Activated CD4-positive, alpha-beta T cell treated with anti-CD3 and anti-CD28 coated beads, Interleukin-2, amount 50 U/mL, for 1 hour (primary cell): ENCODE data around the gene NRAP.
"Not testable (repeated sequence)": the region's sequence is repeated elsewhere in the genome, so short reads cannot be mapped to it uniquely, and the experiment has no call there.

Source experiments
- DNase-seq: peaks from one replicate; pipeline ENCODE4 v3.0.0-alpha.2; 2020

The NRAP gene

GRCh38 chr10:113680190-113681111 is 16.6 kb upstream of the NRAP start:
- peak; percentile 20 for DNase-seq

- DNase-seq, result peak; percentile 71
Measured at GRCh38 chr10:113679463-113680189, 15.8 kb upstream of the NRAP start, which contains the start of gene CASP7. TSS of gene CASP7 (plus strand) at chr10:113679912. CDS start at chr10:113697494, 17,582 bp downstream.

- DNase-seq, result no peak
Measured at GRCh38 chr10:113666682-113667252, 2.9 kb upstream of the NRAP start.

GRCh38 chr10:113665806-113666354 is 2.0 kb upstream of the NRAP start:
- no peak for DNase-seq

DNA sequence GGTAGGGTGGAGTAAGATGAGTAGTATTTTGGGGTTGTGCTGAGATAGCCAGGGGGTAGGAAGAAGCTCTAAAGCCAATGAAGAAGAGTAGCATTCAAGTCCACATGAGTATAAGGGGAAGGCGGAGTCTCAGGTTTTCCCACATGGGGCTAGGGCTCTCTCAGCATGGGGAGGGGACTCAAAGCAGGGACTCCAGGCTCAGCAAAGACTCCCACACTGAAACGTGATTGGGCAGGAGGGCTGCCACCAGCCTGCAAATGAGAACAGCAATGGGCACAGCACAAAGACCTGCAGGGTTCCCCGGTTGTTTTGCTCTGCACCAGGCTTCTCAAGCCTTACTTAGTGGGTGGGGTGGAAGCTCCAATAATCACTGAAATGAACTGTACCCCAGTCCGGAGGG is 1.5 kb upstream of the NRAP start:
- DNase-seq, result no peak

- no peak for DNase-seq
Measured at GRCh38 chr10:113663142-113663541, 699 bp downstream of the NRAP start.

GRCh38 chr10:113661332-113661731 is 2.5 kb downstream of the NRAP start:
- DNase-seq, result no peak

GRCh38 chr10:113657544-113657943 is 6.3 kb downstream of the NRAP start:
- DNase-seq, result no peak

DNA sequence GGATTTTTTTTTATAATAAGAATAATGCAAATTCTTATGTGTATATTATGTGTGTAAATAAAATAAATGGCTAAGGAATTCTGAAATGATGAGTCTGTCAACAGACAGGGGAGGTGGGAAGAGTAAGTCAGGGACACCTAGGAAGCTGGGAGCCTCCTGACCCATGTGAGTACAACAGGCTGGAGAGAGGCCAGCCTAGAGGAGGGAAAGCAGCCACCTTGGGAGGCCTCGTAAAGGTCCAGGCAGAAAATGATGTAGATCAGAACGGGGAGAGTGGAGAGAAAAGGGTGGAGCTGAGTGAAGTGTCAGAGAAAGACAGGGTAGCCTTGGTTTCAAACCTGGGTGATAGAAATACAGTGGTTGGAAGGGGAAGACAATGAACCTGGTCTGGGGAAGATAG is 6.9 kb downstream of the NRAP start:
- no peak for DNase-seq

GRCh38 chr10:113652456-113652855 is 11.4 kb downstream of the NRAP start:
- not testable (repeated sequence) for DNase-seq

- DNase-seq, result no peak
Measured at GRCh38 chr10:113651898-113652297, 11.9 kb downstream of the NRAP start.

GRCh38 chr10:113651021-113651420 is 12.8 kb downstream of the NRAP start:
- no peak for DNase-seq

- no peak for DNase-seq
Measured at GRCh38 chr10:113650172-113650571, 13.7 kb downstream of the NRAP start.

DNA sequence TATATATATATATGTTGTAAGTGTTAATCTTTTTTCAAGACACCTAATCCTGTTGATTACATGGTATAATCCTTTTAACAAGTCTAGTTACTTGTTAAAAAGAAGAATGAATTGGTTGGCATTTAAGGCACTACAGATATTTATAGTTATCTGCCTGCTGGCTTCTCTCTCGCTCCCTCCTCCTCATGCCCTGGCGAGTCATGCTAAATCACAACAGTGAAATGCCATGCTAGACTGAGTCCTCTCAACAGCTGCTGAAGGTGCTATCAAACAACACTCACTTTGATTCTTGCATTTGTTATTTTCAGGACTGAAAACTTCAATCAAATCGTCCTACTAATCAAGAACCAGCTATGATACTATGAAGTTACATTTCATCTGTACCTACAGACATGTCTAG is 15.4 kb downstream of the NRAP start:
- no peak for DNase-seq

DNA sequence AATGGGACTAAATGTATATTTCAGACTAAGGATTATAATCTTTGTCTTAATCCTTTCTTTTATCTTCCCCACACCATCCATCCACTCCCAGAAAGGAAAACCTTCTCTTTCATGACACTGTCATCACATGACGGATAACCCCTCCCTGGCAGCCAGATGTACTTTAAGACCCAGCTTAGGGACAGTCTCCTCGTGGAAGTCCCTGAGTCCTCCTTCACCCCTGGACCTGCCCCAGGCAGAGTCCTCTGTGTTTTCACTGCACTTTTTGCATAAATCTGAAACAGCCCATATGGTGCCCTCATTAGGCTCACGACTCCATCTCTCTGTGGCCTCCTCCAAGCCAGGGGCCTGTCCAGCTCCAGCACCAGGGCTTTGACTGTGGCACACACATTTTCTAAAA is 16.0 kb downstream of the NRAP start:
- DNase-seq, result no peak

- DNase-seq, result no peak
Measured at GRCh38 chr10:113646336-113647201, 17.3 kb downstream of the NRAP start.

DNA sequence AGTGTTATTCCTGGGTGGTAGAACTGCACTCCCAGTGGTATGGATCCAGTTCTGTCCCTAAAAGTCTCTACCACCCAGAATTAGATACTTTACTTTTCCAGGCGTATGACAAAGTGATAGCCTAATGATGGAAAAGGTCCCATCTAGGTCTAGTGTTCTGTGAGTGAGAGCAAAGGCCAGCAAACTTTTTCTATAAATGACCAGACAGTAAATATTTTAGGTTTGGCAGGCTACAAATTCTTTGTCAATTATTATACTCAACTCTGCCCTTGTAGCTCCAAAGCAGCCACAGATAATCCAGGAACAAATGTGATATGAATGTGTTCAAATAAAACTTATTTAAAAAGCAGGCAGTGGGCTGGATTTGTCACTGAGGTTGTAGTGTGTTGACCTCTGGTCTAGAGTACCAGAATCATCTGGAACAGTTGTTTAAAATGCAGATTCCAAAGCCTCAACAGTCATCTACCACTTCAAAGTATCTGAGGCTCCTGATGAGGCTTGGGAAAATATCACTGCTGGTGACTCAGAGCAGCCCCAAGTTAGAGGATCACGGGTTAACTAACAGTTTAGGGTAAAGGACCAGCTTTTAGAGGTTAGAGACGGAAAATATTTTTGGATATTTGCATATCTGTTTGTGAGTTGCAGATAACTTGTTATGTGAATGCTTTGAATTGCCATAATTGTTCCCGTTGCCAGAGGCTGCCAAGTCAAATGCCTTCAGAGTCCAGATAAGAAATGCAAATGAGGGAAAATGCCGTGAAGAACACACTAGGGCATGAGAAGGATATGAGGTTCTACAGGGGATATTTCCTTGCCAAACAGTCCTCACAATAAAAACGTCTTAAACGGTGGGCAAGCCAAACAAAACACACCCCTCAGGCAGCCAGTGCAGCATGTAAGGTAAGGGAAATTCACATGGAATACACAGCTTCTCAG is 19.4 kb downstream of the NRAP start:
- DNase-seq, result no peak

DNA sequence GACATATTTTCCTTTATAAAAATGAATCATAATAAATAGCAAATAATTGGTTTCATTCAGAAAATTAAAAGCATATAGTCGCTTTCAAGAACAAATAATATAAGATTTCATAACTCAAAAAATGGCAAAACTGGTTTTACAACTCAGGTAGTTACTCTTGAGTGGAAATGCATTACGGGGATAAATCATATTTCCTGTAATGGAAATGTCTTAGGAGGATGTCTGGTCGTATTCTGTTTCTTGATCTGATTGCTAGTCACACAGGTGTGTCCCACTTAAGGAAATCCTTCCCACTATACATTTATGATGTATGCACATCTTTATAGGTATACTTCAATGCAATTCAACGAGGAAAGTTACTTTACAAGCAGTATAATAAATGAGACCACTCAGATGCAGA is 20.7 kb downstream of the NRAP start:
- no peak for DNase-seq

GRCh38 chr10:113641702-113642101 is 22.1 kb downstream of the NRAP start:
- DNase-seq, result no peak

GRCh38 chr10:113639966-113640365 is 23.9 kb downstream of the NRAP start:
- DNase-seq, result no peak

DNA sequence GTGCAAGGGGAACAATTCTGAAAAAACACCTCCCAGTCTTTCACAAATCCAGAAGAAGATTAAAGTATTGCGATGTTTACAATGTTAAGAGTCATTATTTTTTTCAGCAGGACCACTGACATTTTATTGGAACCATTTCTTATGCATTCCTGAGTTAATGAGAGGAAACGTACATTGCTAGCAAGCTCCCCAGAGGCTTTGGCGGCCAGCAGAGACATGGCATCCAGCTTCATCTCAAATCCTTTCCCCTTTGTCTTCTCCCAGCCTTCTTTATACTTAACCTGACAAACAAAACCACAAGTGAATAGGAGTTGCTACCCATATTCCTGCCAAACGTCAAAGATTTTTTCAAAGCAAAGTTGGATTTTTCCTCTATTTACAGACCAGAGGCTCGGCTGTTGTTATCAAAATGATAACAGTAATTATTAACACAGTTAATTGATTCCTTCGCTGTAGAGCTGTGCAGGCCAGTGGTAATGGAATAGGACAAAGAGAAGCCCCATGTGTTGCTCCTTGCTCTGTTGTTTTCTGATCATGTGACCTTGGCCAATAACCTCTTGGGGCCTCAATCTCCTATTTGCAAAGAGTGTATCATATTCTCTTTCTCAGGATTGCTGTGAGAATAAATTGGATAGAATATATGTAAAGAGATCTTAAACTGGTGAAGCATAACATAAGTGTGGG is 32.0 kb downstream of the NRAP start:
- no peak for DNase-seq
